SKM-1 (cell line): ENCODE data around the gene CLEC2L.

Source experiments
- DNase-seq: peaks from one replicate; lab custom pipeline; 2025; ENCODE audit not compliant: unreplicated experiment; lab: John Stamatoyannopoulos, UW

Gene CLEC2L

GRCh38 chr7:139573871-139574270, 50.4 kb downstream of the CLEC2L start:
- no peak for DNase-seq

- no peak for DNase-seq
Observed at GRCh38 chr7:139574618-139575337, 51.3 kb downstream of the CLEC2L start.

GRCh38 chr7:139575338-139575680, 51.8 kb downstream of the CLEC2L start:
- no peak for DNase-seq

- DNase-seq, result no peak
Observed at GRCh38 chr7:139576179-139576973, 52.9 kb downstream of the CLEC2L start.

GRCh38 chr7:139580435-139580834, 57.0 kb downstream of the CLEC2L start:
- no peak for DNase-seq

GRCh38 chr7:139582130-139582650, 58.7 kb downstream of the CLEC2L start:
- DNase-seq, result no peak

GRCh38 chr7:139582671-139583155, 59.2 kb downstream of the CLEC2L start:
- no peak for DNase-seq

GRCh38 chr7:139583826-139584553, 60.5 kb downstream of the CLEC2L start:
- no peak for DNase-seq

- DNase-seq, result no peak
Observed at GRCh38 chr7:139585042-139585441, 61.6 kb downstream of the CLEC2L start.

- no peak for DNase-seq
Observed at GRCh38 chr7:139586286-139586685, 62.8 kb downstream of the CLEC2L start.

- no peak for DNase-seq
Observed at GRCh38 chr7:139587535-139587934, 64.0 kb downstream of the CLEC2L start.

GRCh38 chr7:139588632-139589031, 65.1 kb downstream of the CLEC2L start:
- DNase-seq, result peak; percentile 76

- DNase-seq, result no peak
Observed at GRCh38 chr7:139589474-139589873, 66.0 kb downstream of the CLEC2L start.

GRCh38 chr7:139591550-139592195, 68.2 kb downstream of the CLEC2L start:
- no peak for DNase-seq

- DNase-seq, result no peak
Observed at GRCh38 chr7:139592801-139593461, 69.4 kb downstream of the CLEC2L start.

GRCh38 chr7:139594090-139594489, 70.6 kb downstream of the CLEC2L start:
- no peak for DNase-seq
